Measurements from ENCODE around the gene OSM.

The OSM gene

GRCh38 chr22:30230330-30230729 lies 36.3 kb downstream of the OSM start:
- ChIA-PET CTCF (interaction anchor here (1.1 to 1.3 kb wide), 2 partner anchors 122 to 263 kb away, joined by 3 to 4 read pairs; no protein-coding TSS in a partner anchor), POLR2A (no interaction called here)
- no peak for TF ChIP-seq CTCF (IDR thresholded peaks at IDR 0.05; ENCODE audit: control extremely low read depth, extremely low read depth, low read depth, missing control alignments)
- no peak for DNase-seq (ENCODE audit: extremely low spot score)

GRCh38 chr22:30228509-30229359 lies 37.9 kb downstream of the OSM start:
- POLR2A ChIA-PET = no interaction called here
- no peak for TF ChIP-seq CTCF (IDR thresholded peaks at IDR 0.05; ENCODE audit: control extremely low read depth, extremely low read depth, low read depth, missing control alignments)

DNA sequence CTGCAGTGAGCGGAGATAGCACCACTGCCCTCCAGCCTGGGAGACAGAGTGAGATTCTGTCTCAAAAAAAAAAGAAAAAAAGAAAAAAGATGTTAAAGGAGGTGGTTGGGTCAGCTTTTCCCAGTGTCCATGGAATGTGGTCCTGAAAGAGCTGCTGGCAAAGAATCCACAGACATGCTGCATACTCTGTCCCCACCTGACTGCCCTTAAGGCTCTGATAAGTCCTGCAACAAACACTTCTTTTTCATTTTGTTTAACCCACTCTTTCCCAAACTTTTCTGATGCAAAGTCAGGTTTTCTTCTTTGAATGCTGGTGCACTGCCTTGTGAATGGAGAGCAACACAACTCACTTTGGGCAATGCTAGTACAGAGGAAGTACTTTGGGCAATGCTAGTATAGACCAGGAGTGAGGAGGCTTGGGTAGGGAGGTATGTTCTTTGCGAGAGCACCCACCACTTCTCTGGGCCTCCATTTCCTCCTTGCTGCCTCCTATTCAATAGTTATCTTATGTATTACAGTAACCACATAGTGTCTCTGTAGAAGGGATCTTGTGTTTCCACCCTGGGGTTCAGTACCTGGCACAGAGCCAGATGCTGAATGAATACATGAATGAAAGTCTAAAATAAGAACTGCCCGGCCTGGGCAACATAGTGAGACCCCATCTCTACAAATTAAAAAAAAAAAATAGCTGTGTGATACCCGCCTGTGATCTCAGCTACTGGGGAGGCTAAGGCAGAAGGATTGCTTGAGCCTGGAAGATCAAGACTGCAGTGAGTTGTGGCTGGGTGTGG lies 39.0 kb downstream of the OSM start:
- DNase-seq (ENCODE audit: extremely low spot score) = no peak
- CTCF ChIA-PET = no interaction called here
- TF ChIP-seq CTCF (IDR thresholded peaks at IDR 0.05; ENCODE audit: control extremely low read depth, extremely low read depth, low read depth, missing control alignments) = no peak
- POLR2A ChIA-PET = no interaction called here

More at GRCh38 chr22:30228509-30229359, 37.9 kb downstream of the OSM start:
- no peak for DNase-seq (ENCODE audit: extremely low spot score)
- CTCF ChIA-PET = no interaction called here

GRCh38 chr22:30226192-30226832 lies 40.3 kb downstream of the OSM start:
- CTCF ChIA-PET = no interaction called here
- DNase-seq (ENCODE audit: extremely low spot score) = no peak
- no peak for TF ChIP-seq CTCF (IDR thresholded peaks at IDR 0.05; ENCODE audit: control extremely low read depth, extremely low read depth, low read depth, missing control alignments)
- POLR2A ChIA-PET = no interaction called here

- no peak for DNase-seq (ENCODE audit: extremely low spot score)
- ChIA-PET POLR2A (no interaction called here), CTCF (interaction anchor here (1.4 to 1.8 kb wide), 2 partner anchors 10 to 18 kb away, joined by 4 to 6 read pairs; no protein-coding TSS in a partner anchor)
- TF ChIP-seq CTCF (IDR thresholded peaks at IDR 0.05; ENCODE audit: control extremely low read depth, extremely low read depth, low read depth, missing control alignments) = no peak
Measured at GRCh38 chr22:30225220-30225927, 41.3 kb downstream of the OSM start.

All from GM10248 (cell line).